Subcutaneous adipose tissue (tissue), 4 donors: Measurements from ENCODE around the gene CCNE1. TPM values are rescaled to one million over a fixed set of nuclear protein-coding genes. Genes with fewer than 3 reads are reported as not detected.

Experiments used
- CTCF ChIP-seq: fragments of 450-650 bp; IDR thresholded peaks from one replicate; pipeline ENCODE4 v1.5.1; 2016; ENCODE audit warnings: low read depth, mild to moderate bottlenecking, control low read depth, antibody characterized with exemption, moderate library complexity
- total RNA-seq, 4 donors: library from RNA; depleted of rRNA; stranded (reverse); fragments of >200 nt; gene quantifications; one replicate each; pipeline ENCODE4 v1.1.0, GENCODE V29; 2016

The CCNE1 gene
- total RNA-seq, 4 donors from 2014 or later: 1.1 to 2.7 (median 2.1) TPM

GRCh38 chr19:29854033-29854432 lies 42.2 kb downstream of the CCNE1 start:
- TF ChIP-seq CTCF: no peak

GRCh38 chr19:29855087-29855486 lies 43.3 kb downstream of the CCNE1 start:
- TF ChIP-seq CTCF: no peak

- TF ChIP-seq CTCF: no peak
Measured at GRCh38 chr19:29855741-29856500, 44.1 kb downstream of the CCNE1 start.

- TF ChIP-seq CTCF: no peak
Measured at GRCh38 chr19:29858000-29858596, 46.3 kb downstream of the CCNE1 start.

GRCh38 chr19:29858621-29859020 lies 46.8 kb downstream of the CCNE1 start:
- TF ChIP-seq CTCF: no peak

- no peak for TF ChIP-seq CTCF
Measured at GRCh38 chr19:29860492-29860891, 48.7 kb downstream of the CCNE1 start.

GRCh38 chr19:29861574-29861973 lies 49.8 kb downstream of the CCNE1 start:
- TF ChIP-seq CTCF: no peak
